OCI-LY3 (cell line): Measurements from ENCODE around the gene OPCML.

Experiments used
- EZH2phosphoT487 ChIP-seq: fragments of 200-600 bp; shearing (Covaris generic); IDR thresholded peaks from 2 replicates; pipeline ENCODE4 v1.6.1; 2018; ENCODE audit warnings: antibody characterized with exemption, mixed run types, low read depth
- TF ChIP-seq, protein P1 (sequence below): fragments of 200-600, 300-600 bp; sonication (generic); IDR thresholded peaks from 2 replicates; pipeline ENCODE4 v1.5.1; 2014; ENCODE audit warnings: antibody characterized with exemption, low read length, low read depth

- TF ChIP-seq, protein P1, sequence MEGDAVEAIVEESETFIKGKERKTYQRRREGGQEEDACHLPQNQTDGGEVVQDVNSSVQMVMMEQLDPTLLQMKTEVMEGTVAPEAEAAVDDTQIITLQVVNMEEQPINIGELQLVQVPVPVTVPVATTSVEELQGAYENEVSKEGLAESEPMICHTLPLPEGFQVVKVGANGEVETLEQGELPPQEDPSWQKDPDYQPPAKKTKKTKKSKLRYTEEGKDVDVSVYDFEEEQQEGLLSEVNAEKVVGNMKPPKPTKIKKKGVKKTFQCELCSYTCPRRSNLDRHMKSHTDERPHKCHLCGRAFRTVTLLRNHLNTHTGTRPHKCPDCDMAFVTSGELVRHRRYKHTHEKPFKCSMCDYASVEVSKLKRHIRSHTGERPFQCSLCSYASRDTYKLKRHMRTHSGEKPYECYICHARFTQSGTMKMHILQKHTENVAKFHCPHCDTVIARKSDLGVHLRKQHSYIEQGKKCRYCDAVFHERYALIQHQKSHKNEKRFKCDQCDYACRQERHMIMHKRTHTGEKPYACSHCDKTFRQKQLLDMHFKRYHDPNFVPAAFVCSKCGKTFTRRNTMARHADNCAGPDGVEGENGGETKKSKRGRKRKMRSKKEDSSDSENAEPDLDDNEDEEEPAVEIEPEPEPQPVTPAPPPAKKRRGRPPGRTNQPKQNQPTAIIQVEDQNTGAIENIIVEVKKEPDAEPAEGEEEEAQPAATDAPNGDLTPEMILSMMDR, result no peak
- TF ChIP-seq EZH2phosphoT487, result no peak
Observed at GRCh38 chr11:133222425-133223330, 309.6 kb downstream of the OPCML start.
